Retina (tissue), 1 donor: Measurements from ENCODE around the gene AHCTF1.
A peak's percentile ranks its signal among the peaks of the same experiment; 100 is the strongest.
"Not testable (repeated sequence)": the region's sequence is repeated elsewhere in the genome, so short reads cannot be mapped to it uniquely, and the experiment has no call there.

Experiments
- DNase-seq: peaks from one replicate; pipeline ENCODE4 v3.0.0-alpha.2; 2016

AHCTF1 gene

DNA sequence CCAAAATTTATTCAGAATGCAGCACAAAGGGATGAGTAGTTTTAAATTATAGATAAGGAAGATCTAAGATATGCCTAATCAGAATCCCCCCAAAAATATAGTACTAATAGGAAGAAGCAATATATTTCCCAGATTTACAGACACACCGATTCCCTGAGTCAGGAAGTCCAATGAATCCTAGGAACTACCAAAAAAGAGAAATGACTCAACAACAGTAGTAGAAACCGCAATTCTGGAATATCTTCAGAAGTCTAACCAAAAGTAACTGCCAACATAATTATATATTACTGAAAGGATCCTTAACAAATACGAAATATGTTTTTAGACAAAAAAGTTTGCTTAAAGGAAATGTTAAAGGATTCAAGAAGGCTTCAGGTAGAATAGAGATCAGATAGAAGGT is 10.3 kb downstream of the AHCTF1 start:
- DNase-seq: no peak

DNA sequence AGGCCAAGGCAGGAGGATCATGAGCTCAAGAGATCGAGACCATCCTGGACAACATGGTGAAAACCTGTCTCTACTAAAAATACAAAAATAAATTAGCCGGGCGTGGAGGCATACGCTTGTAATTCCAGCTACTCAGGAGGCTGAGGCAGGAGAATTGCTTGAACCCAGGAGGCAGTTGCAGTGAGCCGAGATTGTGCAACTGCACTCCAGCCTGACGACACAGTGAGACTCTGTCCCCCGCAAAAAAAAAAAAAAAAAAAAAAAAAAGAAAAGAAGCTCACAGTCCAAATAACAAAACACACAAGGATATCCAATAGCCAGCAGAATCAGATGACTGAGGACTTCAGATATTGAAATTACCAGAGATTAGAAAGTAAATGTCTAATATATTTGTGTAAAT is 11.8 kb downstream of the AHCTF1 start:
- DNase-seq: no peak

DNA sequence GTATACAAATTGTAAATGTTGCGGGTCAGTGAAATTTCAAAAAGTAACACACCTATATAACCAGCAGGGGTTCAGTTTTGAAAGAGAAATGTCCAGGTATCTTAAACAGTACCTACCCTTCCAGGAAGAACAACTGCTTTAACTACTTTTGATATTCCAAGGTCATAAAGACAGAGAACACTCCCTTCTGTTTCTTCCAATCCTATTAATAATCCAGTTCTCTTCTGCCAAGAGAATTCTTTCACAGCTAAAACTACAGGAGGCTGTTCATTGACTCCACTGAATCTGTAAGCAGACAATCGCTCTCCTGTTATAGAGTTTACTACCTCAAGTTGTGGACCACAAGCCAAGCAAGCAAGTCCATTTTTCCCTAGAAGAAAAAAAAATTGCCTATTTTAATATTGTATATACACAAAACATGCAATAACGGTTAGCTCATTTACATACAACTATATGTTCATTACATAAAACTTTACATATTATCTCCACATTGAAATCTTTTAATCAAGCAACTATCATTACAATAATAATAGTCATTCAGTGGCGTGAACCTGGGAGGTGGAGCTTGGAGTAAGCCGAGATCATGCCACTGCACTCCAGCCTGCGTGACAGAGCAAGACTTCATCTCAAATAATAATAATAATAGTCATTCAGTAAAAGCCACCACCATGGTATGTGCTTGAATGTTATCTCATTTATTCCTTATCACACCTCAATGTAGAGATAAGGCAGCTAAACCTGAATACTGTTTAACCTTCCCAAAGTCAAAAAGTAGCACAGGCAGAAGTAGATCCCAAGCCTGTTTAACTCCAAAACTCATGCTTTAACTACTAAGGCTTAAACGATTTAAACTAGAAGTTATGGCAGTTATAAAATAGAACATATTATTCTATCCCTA is 15.5 kb downstream of the AHCTF1 start:
- not testable (repeated sequence) for DNase-seq

DNA sequence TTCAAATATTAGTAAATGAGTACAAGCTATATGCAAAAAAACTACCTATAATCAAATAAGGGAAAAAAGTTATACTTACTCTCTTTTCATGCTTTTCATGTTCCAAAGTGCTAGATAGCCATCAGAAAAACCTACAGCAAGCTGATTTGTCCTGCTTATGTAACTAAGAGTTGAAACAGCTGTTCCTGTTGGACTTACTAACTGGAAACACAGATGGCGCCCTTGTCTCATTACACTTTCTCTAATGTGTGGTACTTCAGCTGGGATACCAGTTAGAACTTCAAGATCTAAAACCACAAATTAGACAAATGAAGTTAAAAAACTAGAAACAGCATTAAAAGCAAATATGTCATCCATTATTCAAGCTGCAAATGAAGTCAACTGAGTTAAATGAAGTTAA is 24.3 kb downstream of the AHCTF1 start:
- DNase-seq: peak; percentile 8

DNA sequence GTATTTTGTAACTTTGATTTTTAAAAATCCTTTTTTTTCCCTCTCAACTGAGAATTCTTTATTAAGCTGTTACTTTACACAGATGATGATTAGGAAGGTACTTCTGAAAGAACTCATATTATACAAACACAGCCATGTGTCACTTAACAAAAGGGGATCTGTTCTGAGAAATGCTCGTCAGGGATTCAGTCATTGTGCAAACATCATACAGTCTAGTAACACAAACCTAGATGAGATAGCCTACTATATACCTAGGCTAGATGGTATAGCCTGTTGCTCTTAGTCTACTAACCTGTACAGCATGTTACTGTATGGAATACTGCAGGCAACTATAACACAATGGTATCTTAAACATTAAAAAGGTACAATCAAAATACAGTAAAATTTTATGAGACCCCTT is 24.9 kb downstream of the AHCTF1 start:
- DNase-seq: no peak

DNA sequence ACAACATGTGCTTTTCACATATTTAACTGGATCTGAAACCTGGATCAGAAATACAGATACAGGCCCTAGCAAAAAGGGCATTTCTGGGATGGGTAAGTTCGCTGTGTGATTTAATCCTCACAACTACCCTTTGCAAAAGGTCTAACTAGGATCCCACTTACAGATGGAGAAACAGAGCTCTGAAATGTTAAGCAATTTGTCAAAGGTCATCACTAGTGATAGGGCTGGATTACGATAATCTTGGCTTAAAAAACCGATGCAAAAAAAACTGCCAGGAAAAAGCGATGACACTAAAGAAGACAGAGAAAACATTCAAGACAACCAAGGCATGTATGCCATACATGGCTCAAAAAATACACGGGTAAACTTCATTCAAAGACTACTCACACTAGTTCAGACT is 29.9 kb downstream of the AHCTF1 start:
- no peak for DNase-seq

GRCh38 chr1:246897302-246897701 is 34.4 kb downstream of the AHCTF1 start:
- DNase-seq: no peak

DNA sequence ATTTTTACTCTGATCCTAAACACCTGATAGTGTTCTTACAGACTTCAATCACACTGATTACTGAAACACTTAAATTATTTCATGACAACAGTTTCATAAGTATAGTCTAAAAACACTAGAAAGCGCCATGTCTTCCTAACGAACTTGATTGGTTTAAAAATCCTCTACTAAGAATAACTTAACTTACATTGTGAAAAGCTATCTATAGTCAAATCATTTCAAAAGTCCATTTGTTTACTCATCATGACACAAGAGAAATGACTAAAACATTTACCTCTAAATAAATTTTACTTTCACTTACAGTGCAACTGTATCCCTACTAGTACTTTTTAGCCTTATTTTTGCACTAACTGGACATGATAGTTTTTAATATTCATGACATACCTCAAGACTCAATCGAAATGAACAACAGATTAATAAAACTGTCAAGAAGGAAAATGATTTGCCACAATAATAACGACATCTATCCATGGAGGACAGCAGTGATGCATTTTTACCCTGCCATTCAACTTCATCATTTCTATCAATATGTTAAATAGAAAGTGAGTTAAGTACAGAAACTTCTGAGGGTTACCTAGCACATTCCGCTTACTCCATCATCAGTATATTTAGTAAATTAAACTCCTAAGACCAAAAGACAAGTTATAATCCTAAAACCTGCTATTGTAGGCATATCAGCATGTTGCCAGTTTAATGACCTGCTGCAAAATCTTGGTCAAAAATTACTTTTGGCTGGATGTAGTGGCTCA is 38.4 kb downstream of the AHCTF1 start:
- DNase-seq: no peak

DNA sequence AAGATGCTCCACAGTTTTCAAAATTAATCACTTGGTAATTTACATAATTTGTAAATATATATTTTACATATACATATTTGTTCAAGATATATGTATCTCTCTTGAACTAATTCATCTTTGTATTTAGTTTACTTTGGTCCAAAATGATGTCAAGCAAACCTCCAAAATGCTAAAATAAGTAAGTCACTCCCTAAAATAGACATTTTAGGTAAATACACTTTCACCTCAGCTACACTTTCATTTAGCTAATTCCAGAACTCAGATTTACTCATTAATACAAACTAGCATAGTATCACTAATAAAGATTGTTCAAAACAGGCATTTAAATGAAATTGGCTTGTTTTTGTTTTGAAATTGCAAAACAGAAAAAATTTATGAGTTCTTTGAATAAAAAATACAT is 40.6 kb downstream of the AHCTF1 start:
- DNase-seq: no peak

- no peak for DNase-seq
Measured at GRCh38 chr1:246888522-246888921, 43.2 kb downstream of the AHCTF1 start.

DNA sequence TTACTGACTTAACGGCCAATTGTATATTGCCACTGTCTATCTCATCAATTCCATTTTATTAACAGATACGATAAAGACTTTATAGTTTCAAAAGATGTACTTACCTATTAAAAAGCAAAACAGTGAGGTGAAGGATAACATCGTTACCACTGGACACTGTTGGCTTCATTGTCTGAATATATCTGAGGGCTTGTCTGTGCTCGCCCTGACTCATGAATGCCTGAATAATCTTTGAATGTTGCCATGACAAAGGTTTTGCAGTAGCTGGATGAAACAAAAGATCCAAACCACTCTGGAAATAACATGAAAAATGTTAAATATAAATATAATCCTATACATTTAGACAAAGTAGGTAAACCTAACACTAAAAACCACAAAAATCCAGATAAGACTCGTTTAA is 46.4 kb downstream of the AHCTF1 start:
- not testable (repeated sequence) for DNase-seq

GRCh38 chr1:246878551-246878950 is 53.2 kb downstream of the AHCTF1 start:
- DNase-seq: no peak

DNA sequence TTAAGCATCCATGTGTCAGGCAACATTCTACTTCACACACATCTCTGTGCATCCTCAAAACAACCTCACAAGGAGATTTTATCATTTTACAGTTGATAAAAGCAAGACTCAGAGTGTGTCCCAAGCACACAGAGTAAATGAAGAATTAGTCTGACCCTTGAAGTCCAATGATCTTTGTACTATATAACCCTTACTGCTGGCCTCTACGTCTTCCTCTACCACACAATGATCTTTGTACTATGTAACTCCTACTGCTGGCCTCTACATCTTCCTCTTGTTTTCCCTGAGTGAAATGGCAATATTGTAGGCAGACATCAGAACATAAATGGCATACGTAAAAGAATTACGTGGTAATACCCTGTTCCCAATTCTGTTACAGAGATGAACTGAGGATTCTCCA is 55.3 kb downstream of the AHCTF1 start:
- DNase-seq: no peak

GRCh38 chr1:246875041-246876026 is 56.4 kb downstream of the AHCTF1 start:
- no peak for DNase-seq

- DNase-seq: no peak
Measured at GRCh38 chr1:246865921-246866320, 65.8 kb downstream of the AHCTF1 start.

GRCh38 chr1:246863791-246864190 is 68.0 kb downstream of the AHCTF1 start:
- not testable (repeated sequence) for DNase-seq

DNA sequence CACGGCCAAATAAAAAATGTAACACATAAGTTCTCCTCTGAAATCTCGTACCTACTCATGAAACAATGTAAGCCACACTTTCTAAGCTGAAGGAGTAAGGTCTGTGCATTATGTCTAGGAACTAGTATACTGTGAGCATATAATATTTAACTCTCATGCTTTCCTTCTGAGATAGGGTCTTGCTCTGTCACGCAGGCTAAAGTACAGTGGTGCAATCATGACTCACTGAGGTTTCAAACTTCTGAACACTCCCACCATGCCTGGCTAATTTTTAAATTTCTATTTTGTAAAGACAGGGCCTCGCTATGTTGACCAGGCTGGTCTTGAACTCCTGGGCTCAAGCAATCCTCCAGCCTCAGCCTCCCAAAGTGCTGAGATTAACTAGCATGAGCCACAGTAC is 71.3 kb downstream of the AHCTF1 start:
- no peak for DNase-seq

- DNase-seq: no peak
Measured at GRCh38 chr1:246856371-246856770, 75.4 kb downstream of the AHCTF1 start.

DNA sequence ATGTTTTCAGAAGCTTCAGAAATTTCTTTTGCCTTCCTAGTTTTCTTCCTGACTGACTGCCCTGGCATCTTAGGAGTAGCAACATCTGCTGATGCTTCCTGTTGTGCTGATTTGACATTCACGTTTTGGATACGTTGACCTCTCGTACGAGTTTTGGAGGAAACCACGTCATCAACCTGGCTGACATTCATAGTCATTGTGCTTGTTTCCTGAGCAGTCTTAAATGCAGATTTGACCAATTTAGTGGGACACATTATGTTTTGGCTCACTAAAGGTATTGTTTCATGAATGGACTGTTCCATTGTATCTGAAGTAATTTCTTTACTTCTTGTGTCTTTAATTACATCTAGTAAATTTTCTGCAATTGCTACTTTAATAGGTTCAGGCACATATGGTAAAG is 81.1 kb downstream of the AHCTF1 start:
- not testable (repeated sequence) for DNase-seq

DNA sequence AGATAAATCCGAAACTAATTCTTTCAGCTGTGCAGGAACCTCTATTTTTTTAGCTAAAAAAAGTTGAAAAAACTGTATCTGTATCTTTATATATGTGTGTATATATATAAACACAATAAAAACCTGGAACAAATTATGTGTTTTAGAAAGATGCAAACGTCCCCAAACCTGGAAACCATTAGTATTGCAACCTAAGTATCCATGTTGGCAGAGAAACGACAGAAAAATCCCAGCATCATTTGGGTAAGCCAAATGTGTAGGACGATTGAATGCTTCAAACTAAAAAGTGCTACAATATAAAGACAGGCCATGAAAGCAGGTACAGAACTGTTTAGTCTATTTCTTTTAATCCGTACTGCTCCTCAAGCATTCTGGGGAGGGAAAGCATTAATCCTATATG is 87.9 kb downstream of the AHCTF1 start:
- DNase-seq: no peak

- DNase-seq: not testable (repeated sequence)
Measured at GRCh38 chr1:246840761-246841160, 91.0 kb downstream of the AHCTF1 start.

DNA sequence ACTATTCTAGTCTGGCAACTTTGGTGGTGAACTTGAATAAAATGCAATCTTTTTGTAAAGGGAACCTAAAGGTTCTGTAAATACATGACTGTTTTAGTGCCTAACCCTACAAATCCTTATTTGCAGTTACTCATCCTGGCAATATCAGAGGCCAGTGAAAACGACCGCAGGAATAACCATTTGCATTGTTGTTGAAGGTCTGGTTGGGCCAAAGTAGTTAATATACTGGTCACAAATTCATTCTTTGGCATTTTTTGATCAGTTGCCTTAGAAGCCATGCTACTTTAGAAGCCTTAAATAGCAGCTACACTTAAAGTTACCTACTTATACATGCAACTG is 93.7 kb downstream of the AHCTF1 start:
- no peak for DNase-seq
